NCI-H2196 treated with DMSO at 0.1 percent for 48 hours (cell line): ENCODE results near the gene PAPSS2.
"Not testable (repeated sequence)": the region's sequence is repeated elsewhere in the genome, so short reads cannot be mapped to it uniquely, and the experiment has no call there.

ENCODE experiments used
- DNase-seq: peaks from one replicate; lab custom pipeline; 2025; ENCODE audit not compliant: unreplicated experiment; lab: John Stamatoyannopoulos, UW

Gene PAPSS2

DNA sequence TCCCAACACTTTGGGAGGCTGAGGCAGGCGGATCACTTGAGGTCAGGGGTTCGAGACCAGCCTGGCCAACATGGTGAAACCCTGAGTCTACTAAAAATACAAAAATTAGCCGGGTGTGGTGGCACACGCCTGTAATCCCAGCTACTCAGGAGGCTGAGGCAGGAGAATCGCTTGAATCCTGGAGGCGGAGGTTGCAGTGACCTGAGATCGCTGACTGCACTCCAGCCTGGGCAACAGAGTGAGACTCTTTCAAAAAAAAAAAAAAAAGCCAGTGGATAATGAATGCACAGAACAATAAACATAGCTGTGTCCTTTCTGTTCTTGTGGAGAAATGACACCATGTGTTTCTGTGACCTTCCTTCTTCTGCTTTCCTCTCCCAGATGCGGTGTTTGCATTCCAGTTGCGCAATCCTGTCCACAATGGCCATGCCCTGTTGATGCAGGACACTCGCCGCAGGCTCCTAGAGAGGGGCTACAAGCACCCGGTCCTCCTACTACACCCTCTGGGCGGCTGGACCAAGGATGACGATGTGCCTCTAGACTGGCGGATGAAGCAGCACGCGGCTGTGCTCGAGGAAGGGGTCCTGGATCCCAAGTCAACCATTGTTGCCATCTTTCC is 83.4 kb downstream of the PAPSS2 start:
- DNase-seq, result not testable (repeated sequence)

DNA sequence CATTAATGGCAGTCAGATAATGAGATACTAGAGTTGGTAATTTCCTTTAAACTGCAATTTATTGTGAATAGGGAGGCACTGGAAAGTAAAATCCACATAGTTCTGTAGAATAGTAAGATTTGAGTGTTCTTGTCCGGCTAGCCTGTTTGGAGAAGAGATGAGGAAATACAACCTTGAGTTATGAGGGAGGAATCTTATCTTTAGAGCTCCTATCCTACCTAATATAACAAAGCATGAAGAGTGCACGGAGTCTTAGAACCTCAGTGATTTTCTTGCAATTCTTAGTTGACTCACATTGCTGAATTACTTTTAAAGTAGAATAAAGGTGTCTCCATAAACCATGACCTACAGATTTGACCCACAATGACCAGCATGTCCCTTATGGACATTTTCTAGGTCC is 84.9 kb downstream of the PAPSS2 start:
- DNase-seq, result no peak

DNA sequence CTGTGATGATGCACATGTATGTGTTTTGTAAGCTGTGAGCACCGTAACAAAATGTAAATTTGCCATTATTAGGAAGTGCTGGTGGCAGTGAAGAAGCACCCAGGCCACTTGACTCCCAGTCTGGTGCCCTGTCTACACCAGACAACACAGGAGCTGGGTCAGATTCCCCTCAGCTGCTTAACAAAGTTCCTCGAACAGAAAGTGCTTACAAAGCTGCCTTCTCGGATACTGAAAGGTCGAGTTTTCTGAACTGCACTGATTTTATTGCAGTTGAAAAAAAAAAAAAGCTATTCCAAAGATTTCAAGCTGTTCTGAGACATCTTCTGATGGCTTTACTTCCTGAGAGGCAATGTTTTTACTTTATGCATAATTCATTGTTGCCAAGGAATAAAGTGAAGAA is 87.2 kb downstream of the PAPSS2 start:
- no peak for DNase-seq

DNA sequence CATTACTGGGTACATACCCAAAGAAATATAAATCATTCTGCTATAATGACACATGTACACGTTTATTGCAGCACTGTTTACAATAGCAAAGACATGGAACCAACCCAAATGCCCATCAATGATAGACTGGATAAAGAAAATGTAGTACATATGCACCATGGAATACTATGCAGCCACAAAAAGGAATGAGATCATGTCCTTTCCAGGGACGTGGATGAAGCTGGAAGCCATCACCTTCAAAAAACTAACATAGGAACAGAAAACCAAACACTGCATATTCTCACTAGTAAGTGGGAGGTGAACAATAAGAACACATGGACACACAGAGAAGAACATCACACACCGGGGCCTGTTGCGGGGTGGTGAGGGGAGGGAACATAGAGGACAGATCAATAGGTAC is 88.6 kb downstream of the PAPSS2 start:
- DNase-seq, result not testable (repeated sequence)

DNA sequence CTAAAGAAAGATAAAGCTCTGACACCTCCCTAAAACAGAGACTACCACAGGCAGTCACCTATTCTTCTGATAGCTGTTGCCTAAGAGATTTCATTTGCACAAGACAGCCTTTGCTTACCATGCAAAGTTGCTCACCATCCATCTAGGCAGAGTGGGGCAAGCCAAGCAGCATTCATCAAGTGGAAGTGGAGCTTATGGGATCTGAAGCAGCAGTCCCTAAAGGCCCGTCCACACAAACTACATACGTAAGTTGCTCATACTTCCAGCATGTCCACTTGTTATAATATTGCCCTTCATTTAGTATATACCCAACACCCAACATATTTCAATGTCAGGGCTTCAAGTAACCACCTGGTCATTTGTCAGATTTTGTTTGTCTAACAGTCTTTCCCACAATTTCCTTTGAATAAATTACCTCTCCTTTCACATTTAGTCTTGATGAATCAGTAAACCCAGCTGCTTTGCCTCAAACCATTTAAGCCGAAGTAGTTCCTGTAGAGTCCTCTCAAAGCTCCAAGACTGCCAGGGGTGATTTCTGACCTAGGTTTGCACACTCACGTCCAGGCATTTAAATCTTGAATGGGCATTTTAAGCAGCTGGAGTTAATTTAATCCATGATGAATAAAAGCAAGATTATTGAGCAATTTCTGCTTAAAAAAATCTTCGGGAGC is 90.5 kb downstream of the PAPSS2 start:
- DNase-seq, result no peak

DNA sequence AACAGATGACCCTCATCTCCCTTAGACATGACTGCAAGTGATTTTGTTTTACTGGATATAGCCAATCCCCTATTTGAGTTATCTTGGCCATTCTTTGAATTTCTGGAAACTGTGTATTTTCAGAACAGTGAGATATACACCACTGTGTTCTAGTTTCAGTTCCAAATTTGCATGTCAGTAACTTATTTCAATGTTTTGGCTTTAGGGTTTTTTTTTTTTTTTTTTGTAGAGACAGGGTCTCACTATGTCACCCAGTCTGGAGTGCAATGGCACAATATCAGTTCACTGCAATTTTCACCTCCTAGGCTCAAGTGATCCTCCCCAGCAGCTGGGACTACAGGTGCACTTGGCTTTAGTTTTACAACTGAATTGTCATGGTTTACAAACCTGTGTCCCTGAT is 91.1 kb downstream of the PAPSS2 start:
- DNase-seq, result no peak

DNA sequence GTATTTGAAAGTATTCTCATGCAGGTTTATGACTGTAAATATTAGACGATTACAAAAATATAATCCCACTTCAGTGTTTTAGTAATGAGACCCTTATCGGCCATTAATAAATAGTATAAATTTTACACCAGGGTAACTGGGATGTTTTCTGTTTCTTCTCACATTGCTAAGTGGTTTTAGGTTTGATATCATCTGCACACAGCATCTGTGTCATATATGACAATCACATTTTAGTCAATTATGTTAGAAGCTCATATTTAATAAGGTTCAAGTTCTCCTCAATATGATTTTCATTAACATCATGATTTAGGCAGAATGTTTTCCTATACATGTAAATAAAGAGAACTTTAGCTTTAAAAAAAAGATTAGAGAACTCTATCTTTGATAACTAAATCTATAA is 91.6 kb downstream of the PAPSS2 start:
- DNase-seq, result no peak

DNA sequence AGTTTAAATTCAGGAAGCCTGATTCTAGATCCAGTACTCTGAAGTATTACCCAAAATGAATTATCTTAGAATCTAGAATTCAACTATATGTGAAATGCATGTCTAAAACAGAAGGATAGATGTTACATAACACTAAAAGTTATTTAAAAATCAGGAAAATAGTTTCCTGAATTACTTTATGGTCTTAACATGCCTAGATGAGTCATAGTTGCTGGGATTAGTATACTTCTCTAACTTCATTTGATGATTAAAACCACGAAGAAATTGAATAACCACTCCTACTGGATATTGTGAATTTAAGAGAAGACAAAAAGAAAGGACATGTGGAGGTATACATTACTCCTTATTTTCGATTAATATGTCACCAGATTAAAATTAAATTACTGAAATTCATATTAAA is 92.9 kb downstream of the PAPSS2 start:
- DNase-seq, result no peak

DNA sequence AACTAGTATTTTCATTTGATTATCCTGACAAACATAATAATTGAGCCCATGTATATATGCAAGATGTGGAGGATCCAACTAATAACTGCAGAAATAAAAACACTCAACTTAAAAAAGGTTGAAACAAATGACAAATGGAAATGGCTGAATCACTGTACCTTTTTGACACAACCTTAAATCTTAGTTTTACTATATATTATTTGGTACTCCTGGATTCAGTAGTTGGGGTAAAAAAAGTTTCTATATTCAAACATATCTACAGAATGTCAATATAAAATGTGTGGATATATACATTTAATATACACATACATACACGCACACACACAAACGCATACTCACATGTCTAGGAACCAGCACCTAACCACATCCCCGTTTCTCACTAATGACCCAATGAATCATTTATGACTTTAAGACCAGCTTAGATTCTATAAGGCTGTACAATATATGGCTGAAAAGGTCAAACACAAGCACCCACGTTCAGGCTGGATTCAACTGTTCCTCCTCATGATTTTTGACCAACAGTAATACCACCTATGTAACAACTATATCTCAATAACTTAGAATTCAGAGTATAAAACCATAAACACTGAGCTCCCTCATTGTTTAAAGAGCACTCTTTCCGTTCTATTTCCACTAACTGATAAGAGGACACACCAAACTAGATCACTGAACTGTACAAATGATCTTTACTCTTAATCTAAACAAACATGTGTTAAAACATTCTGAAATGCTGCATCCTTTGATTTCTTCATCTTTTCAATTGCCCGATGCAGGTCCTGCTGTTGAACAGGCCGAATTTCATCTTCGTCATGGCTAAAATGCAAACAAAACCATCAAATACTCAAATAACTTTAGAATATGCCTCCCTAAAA is 94.6 kb downstream of the PAPSS2 start:
- no peak for DNase-seq

DNA sequence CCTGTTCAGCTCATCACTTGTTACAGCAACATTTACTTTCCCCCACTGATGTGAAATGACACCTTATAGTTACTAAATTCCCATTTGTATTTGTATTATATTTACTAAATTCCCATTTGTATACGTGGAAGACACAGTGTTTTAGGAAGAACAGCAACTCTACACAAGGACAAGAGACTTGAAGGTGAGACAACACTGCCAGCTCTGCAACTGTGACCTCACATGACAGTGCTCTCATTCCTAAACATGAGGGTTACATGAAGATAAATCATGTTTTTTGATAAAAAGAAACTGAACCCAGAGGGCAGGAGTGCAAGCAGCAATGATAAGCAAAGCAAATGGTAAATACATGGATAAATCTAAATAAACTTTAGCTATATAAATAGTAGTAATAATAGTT is 98.0 kb downstream of the PAPSS2 start:
- DNase-seq, result no peak

DNA sequence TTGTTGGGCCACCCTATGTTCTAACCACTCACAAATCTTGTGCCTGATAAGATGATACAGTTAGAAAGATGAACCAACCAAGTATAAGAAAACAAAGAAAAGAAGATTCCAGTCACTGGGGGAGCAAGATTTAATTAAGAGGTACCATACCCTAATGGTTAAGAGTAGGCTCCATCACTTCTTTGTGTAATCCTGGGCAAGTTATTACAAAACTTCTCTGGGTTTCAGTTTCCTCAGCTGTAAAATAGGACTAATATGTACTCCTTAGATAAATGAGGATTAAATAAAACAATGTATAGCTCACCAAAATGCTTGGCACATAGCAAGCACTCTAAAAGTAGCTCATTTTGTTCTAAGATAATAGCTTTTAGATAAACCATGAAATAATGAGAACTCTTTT is 99.9 kb downstream of the PAPSS2 start:
- DNase-seq, result no peak

DNA sequence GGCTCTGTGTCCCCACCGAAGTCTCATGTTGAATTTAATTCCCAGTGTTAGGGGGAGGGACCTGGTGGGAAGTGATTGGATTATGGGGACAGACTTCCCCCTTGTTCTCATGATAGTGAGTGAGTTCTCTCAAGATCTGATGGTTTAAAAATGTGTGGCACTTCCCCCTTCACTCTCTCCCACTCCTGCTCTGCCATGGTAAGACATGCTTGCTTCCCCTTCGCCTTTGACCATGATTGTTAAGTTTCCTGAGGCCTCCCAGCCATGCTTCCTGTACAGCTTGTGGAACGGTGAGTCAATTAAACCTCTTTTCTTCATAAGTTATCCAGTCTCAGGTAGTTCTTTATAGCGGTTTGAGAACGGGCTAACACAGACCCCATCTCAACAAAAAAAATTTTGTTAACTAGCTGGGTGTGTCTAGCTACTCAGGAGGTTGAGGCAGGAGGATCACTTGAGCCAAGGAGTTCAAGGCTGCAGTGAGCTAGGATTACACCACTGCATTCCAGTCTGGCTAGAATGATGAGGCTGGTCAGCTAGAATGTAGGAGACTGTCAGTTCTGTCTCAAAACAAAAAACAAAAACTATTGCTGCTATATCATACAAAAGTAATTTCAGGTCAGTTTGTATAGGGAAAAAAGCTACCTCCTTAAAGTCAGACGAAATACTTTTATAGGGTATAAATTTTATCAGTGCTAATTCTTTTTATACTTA is 100.7 kb downstream of the PAPSS2 start:
- no peak for DNase-seq

DNA sequence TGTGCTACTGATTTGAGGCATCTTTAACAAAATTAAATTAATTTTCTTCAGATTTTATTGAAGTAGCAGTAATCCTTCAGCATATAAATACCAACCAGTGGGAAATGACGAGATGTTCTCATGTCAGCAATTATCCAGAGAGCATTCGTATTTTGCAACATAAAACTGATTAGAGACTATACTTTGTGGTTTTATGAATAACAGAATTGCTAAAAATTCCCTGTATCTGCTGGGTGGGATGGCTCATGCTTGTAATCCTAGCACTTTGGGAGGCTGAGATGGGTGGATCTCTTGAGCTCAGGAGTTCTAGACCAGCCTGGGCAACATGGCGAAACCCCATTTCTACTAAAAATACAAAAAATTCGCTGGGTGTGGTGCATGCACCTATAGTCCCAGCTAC is 101.5 kb downstream of the PAPSS2 start:
- no peak for DNase-seq

DNA sequence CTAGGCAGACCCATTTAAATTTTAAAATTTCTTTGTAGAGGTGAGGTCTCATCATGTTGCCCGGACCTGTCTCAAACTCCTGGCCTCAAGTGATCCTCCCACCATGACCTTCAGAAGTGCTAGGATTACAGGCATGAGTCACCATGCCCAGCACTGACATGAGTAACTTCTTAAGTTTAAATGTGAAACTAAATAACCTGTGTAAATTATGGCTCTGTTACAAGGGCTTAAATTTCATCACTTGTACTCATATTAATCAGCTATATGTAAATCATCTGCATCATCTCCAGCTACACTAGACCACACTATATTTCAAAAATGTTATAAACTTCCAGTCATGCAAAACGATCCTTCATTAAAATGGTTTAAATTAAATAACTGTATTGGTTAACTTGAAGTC is 102.2 kb downstream of the PAPSS2 start:
- DNase-seq, result no peak

DNA sequence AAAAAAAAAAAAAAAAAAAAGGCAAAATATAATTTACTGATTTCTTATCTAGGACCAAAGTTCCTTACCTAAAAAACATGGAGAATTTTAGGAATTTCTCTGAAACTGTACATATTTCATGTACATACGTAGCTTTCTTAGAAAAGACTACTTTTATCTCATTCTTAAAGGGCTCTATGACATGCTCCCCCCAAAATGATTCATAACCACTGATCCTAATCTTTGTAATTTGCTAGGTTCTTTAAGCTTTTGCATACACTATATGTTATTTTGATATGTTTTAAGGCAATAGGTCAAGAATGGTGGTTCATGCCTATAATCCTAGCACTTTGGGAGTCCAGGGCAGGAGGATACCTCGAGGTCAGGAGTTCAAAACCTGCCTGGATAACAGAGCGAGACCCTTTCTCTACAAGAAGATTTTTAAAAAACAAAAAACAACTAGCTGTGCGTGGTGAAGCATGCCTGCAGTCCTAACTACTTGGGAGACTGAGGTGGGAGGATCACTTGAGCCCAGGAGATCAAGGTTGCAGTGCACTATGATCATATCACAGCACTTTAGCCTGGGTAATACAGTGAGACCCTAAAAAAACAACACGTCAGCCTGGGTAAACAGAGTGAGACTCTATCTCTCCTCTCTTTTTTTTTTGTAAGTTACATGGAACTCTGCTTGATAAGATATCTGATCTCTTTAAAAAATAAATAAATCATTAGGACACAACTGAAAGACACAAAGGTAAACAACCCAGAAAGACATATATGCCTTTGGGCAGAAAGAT is 103.6 kb downstream of the PAPSS2 start:
- no peak for DNase-seq

DNA sequence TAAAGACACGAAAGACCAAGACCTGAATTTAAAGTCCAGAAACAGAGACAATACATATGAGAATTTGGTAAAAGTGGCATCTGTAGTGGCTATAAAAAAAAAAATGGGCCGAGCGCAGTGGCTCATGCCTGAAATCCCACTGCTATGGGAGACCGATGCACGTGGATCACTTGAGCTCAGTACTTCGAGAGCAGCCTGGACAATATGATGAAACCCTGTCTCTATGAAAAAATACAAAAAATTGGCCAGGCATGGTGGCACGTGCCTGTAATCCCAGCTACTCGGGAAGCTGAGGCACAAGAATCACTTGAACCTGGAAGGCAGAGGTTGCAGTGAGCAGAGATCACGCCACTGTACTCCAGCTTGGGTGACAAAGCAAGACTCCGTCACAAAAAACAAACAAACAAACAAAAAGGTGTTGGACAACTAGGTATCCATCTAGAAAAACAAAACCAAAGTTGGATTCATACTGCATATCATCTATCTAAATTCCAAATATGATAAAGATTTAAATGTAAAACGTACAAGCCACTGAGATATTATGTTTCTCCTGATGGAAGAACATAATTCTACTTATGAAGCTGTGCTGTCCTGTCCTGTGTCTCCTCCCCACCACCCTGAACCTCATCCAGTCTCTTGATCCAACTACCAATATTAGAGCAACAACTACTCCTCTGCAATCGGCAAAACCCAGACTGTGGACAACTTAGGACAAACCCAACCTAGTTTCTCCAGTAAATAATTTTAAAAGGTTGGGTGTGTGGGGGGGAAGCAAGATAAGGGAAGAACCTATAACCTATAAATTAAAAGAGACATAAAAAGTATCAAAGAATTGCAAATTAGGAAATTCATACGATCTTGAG is 104.6 kb downstream of the PAPSS2 start:
- DNase-seq, result no peak

DNA sequence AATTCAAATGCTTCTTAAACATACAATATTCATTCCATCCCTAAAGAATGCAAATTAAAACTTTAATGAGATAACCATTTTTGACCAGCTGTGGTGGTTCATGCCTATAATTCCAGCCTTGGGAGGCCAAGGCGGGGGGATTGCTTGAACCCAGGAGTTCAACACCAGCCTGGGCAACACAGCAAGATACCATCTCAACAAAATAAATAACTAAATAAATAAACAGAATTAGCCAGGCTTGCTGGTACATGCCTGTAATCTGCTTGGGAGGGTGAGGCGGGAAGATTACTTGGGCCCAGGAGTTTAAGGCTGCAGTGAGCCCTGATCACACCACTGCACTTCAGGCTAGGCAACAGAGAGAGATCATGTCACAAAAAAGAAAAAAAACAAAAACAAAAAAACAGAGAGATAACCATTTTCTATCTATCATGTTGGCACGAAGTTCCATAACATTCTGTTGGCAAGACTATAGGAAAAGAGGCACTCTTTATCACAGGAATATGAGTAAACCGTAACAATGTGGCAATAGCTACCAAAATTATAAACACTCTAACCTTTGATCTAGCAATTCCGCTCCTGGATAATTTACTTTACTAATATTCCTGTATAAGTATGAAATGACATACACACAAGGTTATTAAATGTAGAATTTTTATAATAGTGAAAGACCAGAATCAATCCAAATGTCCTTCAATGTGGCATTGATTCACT is 106.1 kb downstream of the PAPSS2 start:
- DNase-seq, result no peak

DNA sequence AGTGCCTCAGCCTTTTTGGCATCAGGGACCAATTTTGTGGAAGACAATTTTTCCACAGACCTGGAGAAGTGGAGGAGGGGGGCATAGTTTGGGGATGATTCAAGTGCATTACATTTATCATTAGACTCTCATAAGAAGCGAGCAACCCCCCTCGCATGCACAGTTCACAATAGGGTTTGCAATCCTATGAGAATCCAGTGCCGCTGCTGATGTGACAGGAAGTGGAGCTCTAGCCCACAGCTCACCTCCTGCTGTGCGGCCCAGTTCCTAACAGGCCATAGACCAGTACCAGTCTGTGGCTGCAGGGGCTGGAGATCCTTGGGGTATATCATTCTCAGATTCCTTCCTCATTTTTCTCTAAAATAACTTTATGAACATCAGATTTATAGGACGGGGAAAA is 107.6 kb downstream of the PAPSS2 start:
- DNase-seq, result no peak

DNA sequence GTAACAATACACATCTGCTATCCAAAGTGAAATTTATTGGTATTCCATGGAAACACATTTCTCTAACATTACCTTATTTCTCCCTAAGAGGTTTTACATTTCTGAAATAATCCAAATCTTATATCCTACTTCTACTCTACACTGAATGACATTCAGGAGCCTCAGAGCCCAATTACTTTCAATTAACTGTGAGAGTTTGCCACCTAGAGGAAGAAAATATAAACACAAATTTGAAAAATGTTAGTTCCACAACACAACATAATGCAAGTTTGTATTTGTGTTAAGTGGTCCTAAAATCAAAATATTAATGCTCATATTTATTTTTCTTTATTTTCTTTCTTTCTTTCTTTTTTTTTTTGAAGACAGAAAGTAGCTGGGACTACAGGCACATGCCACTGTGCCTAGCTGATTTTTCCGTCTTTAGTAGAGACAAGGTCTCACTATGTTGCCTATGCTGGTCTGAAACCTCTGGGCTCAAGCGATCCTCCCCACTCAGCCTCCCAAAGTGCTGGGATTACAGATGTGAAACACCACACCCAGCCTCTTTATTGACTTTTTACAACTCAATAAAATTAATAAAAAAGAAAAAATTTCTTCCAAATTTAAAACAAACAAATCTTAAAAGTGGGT is 112.3 kb downstream of the PAPSS2 start:
- no peak for DNase-seq
